Neuronal stem cell (in vitro differentiated cells): ENCODE results near the gene GLRX.
A peak's percentile ranks its signal among the peaks of the same experiment; 100 is the strongest.

ENCODE experiments used
- DNase-seq: peaks from one replicate; pipeline ENCODE4 v3.0.0-alpha.2; 2013; ENCODE audit warnings: low spot score
- H2AFZ ChIP-seq: one replicate; pipeline ENCODE4 v1.6.1; 2013; ENCODE audit warnings: mild to moderate bottlenecking, low read length, inconsistent platforms
- H2AK5ac ChIP-seq: 2 replicates; pipeline ENCODE4 v1.6.1; 2013; ENCODE audit warnings: low read depth, mild to moderate bottlenecking, inconsistent platforms, low read length, moderate library complexity, mixed read lengths
- H2BK120ac ChIP-seq: 2 replicates; pipeline ENCODE4 v1.6.1; 2013; ENCODE audit warnings: low read depth, mild to moderate bottlenecking, inconsistent platforms, low read length, moderate library complexity, mixed read lengths
- H2BK12ac ChIP-seq: one replicate; pipeline ENCODE4 v1.6.1; 2013; ENCODE audit warnings: low read length, inconsistent platforms
- H2BK15ac ChIP-seq: 2 replicates; pipeline ENCODE4 v1.6.1; 2013; ENCODE audit warnings: mild to moderate bottlenecking, low read length, inconsistent platforms, mixed read lengths
- H2BK5ac ChIP-seq: one replicate; pipeline ENCODE4 v1.6.1; 2013; ENCODE audit warnings: inconsistent platforms, mild to moderate bottlenecking, low read length, moderate library complexity
- H3K14ac ChIP-seq: one replicate; pipeline ENCODE4 v1.6.1; 2013; ENCODE audit warnings: low read length, inconsistent platforms
- H3K18ac ChIP-seq: 2 replicates; pipeline ENCODE4 v1.6.1; 2013; ENCODE audit warnings: low read length, inconsistent platforms
- H3K23ac ChIP-seq: 2 replicates; pipeline ENCODE4 v1.6.1; 2013; ENCODE audit warnings: low read depth, mild to moderate bottlenecking, mixed read lengths, low read length, inconsistent platforms; ENCODE audit not compliant: poor library complexity
- H3K27ac ChIP-seq: replicated peaks from 3 replicates; pipeline ENCODE4 v1.5.1; 2013; ENCODE audit warnings: low read length, inconsistent platforms
- H3K27me3 ChIP-seq, 3 experiments: 2 replicates each; pipeline ENCODE4 v1.6.1; 2013; ENCODE audit warnings: low read length in 3 of 3, mild to moderate bottlenecking in 2 of 3, inconsistent platforms in 1 of 3, low read depth in 1 of 3, mixed read lengths in 1 of 3, moderate library complexity in 1 of 3; ENCODE audit not compliant: control insufficient read depth in 3 of 3, insufficient read depth in 3 of 3
- H3K36me3 ChIP-seq, 2 donors: replicated peaks in 1 of 2; 2 replicates each; pipeline ENCODE4 v1.6.1; 2013; ENCODE audit warnings: low read length in 2 of 2; ENCODE audit not compliant: control insufficient read depth in 2 of 2, insufficient read depth in 2 of 2
- H3K4ac ChIP-seq: 2 replicates; pipeline ENCODE4 v1.6.1; 2013; ENCODE audit warnings: inconsistent platforms, mild to moderate bottlenecking, low read length, moderate library complexity
- H3K4me1 ChIP-seq, 2 donors: 1 replicate in 1 of 2; 2 replicates in 1 of 2; pipeline ENCODE4 v1.6.1; 2013; ENCODE audit warnings: low read length in 2 of 2, low read depth in 1 of 2; ENCODE audit not compliant: control insufficient read depth in 2 of 2, insufficient read depth in 1 of 2
- H3K4me2 ChIP-seq: one replicate; pipeline ENCODE4 v1.6.1; 2013; ENCODE audit warnings: mild to moderate bottlenecking, low read length, inconsistent platforms; ENCODE audit not compliant: insufficient read depth, poor library complexity, severe bottlenecking
- H3K4me3 ChIP-seq, 2 donors: 2 replicates each; pipeline ENCODE4 v1.5.1; 2013; ENCODE audit warnings: low read length in 2 of 2, mild to moderate bottlenecking in 2 of 2, inconsistent platforms in 1 of 2, moderate library complexity in 1 of 2
- H3K79me1 ChIP-seq: one replicate; pipeline ENCODE4 v1.6.1; 2013; ENCODE audit warnings: low read depth, mild to moderate bottlenecking, inconsistent platforms, low read length, moderate library complexity
- H3K9ac ChIP-seq: one replicate; pipeline ENCODE4 v1.6.1; 2013; ENCODE audit warnings: mild to moderate bottlenecking, low read depth, low read length, inconsistent platforms; ENCODE audit not compliant: poor library complexity
- H3K9me3 ChIP-seq, 2 donors: replicated peaks in 1 of 2; 2 replicates each; pipeline versions ENCODE3 to v1.6.1; 2013; ENCODE audit warnings: low read length in 2 of 2, mild to moderate bottlenecking in 2 of 2, inconsistent platforms in 1 of 2, low read depth in 1 of 2, mixed read lengths in 1 of 2, moderate library complexity in 1 of 2; ENCODE audit not compliant: control insufficient read depth in 2 of 2, insufficient read depth in 1 of 2
- H4K8ac ChIP-seq: one replicate; pipeline ENCODE4 v1.6.1; 2013; ENCODE audit warnings: low read depth, mild to moderate bottlenecking, inconsistent platforms, low read length, moderate library complexity
- H4K91ac ChIP-seq: one replicate; pipeline ENCODE4 v1.6.1; 2013; ENCODE audit warnings: low read length, low read depth, mild to moderate bottlenecking, inconsistent platforms; ENCODE audit not compliant: poor library complexity
- WGBS, 2 donors: extraction: QIAGEN DNeasy Blood & Tissue Kit; methylation state at CpG; one replicate each; pipeline ENCODE4 v1.1.7; 2013; ENCODE audit warnings: missing lambda C conversion rate in 2 of 2, mixed read lengths in 1 of 2; ENCODE audit not compliant: insufficient read length in 2 of 2, insufficient replicate concordance in 1 of 2; ENCODE audit errors: extremely low coverage in 2 of 2; 5-methylcytosine and 5-hydroxymethylcytosine counted together

The GLRX gene

DNA sequence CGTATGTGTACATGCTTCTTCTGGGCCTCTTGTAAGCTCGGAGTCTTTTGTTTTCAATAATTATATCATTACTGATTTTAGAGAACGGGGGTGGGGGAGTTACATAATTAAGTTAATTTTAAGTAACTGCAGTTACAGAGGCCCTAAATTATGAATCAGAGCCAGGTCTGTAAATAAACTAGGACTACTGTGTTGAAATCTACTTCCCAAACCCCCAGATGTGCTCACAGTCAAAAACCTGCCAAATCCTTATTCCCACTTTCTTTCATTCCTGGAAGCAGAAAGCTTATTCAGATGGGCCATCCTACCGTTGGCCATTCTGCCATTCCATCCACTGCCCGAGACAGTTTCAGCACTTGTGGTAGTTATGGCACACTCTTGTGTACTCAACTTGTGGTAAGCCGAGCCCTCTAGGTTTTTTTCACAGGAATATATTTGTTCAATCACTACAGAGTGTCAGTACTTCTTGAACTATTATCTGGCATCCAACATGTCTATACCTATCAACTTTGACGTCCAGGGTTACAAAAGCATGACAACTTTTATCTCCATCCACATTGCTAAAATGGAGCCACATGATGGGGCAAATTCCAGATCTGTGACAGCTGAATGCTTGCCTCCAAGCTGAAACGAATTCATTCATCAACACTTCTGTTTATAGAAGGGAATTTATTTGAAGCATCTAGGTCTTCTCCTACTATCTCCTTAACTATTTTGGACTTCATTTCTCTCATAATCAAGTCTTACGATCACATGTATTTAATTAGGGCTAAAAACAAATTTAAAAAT is 37.8 kb downstream of the GLRX start:
- Histone ChIP-seq H3K4me2 (no peak overlapping the region), H4K8ac (no peak overlapping the region), H3K27me3 (no peaks in the 10 kb centered on the region), H3K27ac (no peak overlapping the region), H2BK15ac (no peak overlapping the region), H4K91ac (no peak overlapping the region), H2BK120ac (no peak overlapping the region), H3K18ac (no peak overlapping the region), H3K4me1 (no peaks in the 10 kb centered on the region), H3K36me3 (peaks cover 0 to 93% of the 10 kb centered on the region in 2 donors), H2BK5ac (no peak overlapping the region), H3K79me1 (no peaks in the 10 kb centered on the region), H2AFZ (no peak overlapping the region), H2BK12ac (no peak overlapping the region), H2AK5ac (no peak overlapping the region), H3K4ac (no peak overlapping the region), H3K23ac (no peak overlapping the region), H3K4me3 (no peak overlapping the region), H3K9ac (no peak overlapping the region), H3K14ac (no peak overlapping the region), H3K9me3 (no peaks in the 10 kb centered on the region)
- no CpG with 5 or more reads among the region's 9 CpGs for WGBS, 2 donors
- DNase-seq: no peak

GRCh38 chr5:95783661-95784060 is 38.9 kb downstream of the GLRX start:
- no peak overlapping the region for H2AFZ ChIP-seq
- H2AK5ac ChIP-seq: no peak overlapping the region
- H2BK12ac ChIP-seq: no peak overlapping the region
- DNase-seq: no peak
- H3K9me3 ChIP-seq: no peaks in the 10 kb centered on the region
- H3K4ac ChIP-seq: no peak overlapping the region
- H3K79me1 ChIP-seq: no peaks in the 10 kb centered on the region
- H3K14ac ChIP-seq: no peak overlapping the region
- no peak overlapping the region for H3K18ac ChIP-seq
- WGBS, 2 donors: no CpG with 5 or more reads among the region's 3 CpGs
- no peak overlapping the region for H2BK120ac ChIP-seq
- H3K36me3 ChIP-seq: peaks cover 0 to 92% of the 10 kb centered on the region in 2 donors
- no peak overlapping the region for H4K8ac ChIP-seq
- no peak overlapping the region for H3K4me3 ChIP-seq
- no peak overlapping the region for H3K27ac ChIP-seq
- no peak overlapping the region for H2BK15ac ChIP-seq
- no peak overlapping the region for H2BK5ac ChIP-seq
- H3K9ac ChIP-seq: no peak overlapping the region
- H3K4me2 ChIP-seq: no peak overlapping the region
- H4K91ac ChIP-seq: no peak overlapping the region
- H3K27me3 ChIP-seq: no peaks in the 10 kb centered on the region
- no peak overlapping the region for H3K23ac ChIP-seq
- peaks cover 2 to 3% of the 10 kb centered on the region in 2 donors for H3K4me1 ChIP-seq

- Histone ChIP-seq H4K8ac (no peak overlapping the region), H3K27me3 (no peaks in the 10 kb centered on the region), H3K14ac (no peak overlapping the region), H3K4me2 (no peak overlapping the region), H2BK15ac (no peak overlapping the region), H3K9ac (no peak overlapping the region), H3K4me3 (no peak overlapping the region), H3K4ac (no peak overlapping the region), H3K18ac (no peak overlapping the region), H3K27ac (no peak overlapping the region), H4K91ac (no peak overlapping the region), H3K4me1 (peaks cover 2 to 3% of the 10 kb centered on the region in 2 donors), H3K23ac (no peak overlapping the region), H3K9me3 (no peaks in the 10 kb centered on the region), H3K79me1 (no peaks in the 10 kb centered on the region), H3K36me3 (peaks cover 0 to 92% of the 10 kb centered on the region in 2 donors), H2BK120ac (no peak overlapping the region), H2AK5ac (no peak overlapping the region), H2BK5ac (no peak overlapping the region), H2AFZ (no peak overlapping the region), H2BK12ac (no peak overlapping the region)
- no peak for DNase-seq
- no CpG with 5 or more reads among the region's 4 CpGs for WGBS, 2 donors
Measured at GRCh38 chr5:95782181-95782580, 40.3 kb downstream of the GLRX start.

GRCh38 chr5:95781101-95781583 is 41.4 kb downstream of the GLRX start:
- Histone ChIP-seq H3K27ac (no peak overlapping the region), H3K4me3 (no peak overlapping the region), H3K14ac (no peak overlapping the region), H2BK120ac (no peak overlapping the region), H3K4me2 (no peak overlapping the region), H4K8ac (no peak overlapping the region), H3K9ac (no peak overlapping the region), H4K91ac (no peak overlapping the region), H2BK5ac (no peak overlapping the region), H3K79me1 (no peaks in the 10 kb centered on the region), H2AFZ (no peak overlapping the region), H2AK5ac (no peak overlapping the region), H2BK12ac (no peak overlapping the region), H3K9me3 (no peaks in the 10 kb centered on the region), H3K4me1 (peaks cover 2 to 3% of the 10 kb centered on the region in 2 donors), H3K27me3 (no peaks in the 10 kb centered on the region), H2BK15ac (no peak overlapping the region), H3K18ac (no peak overlapping the region), H3K4ac (no peak overlapping the region), H3K23ac (no peak overlapping the region), H3K36me3 (peaks cover 0 to 92% of the 10 kb centered on the region in 2 donors)
- WGBS, 2 donors: no CpG with 5 or more reads among the region's 4 CpGs
- peak; percentile 54 for DNase-seq
